ENCODE measurements around the gene PCNP.
"Not testable (repeated sequence)": the region's sequence is repeated elsewhere in the genome, so short reads cannot be mapped to it uniquely, and the experiment has no call there.

PCNP gene

GRCh38 chr3:101634591-101635196, 60.7 kb downstream of the PCNP start:
- DNase-seq = no peak

- DNase-seq = no peak
Observed at GRCh38 chr3:101635345-101635744, 61.4 kb downstream of the PCNP start.

- DNase-seq = peak; percentile 61
Observed at GRCh38 chr3:101635954-101636798, 62.2 kb downstream of the PCNP start.

- DNase-seq = no peak
Observed at GRCh38 chr3:101637451-101637850, 63.5 kb downstream of the PCNP start.

- DNase-seq = no peak
Observed at GRCh38 chr3:101638261-101638745, 64.3 kb downstream of the PCNP start.

- no peak for DNase-seq
Observed at GRCh38 chr3:101639280-101639963, 65.4 kb downstream of the PCNP start.

GRCh38 chr3:101640256-101640655, 66.3 kb downstream of the PCNP start:
- no peak for DNase-seq

- DNase-seq = not testable (repeated sequence)
Observed at GRCh38 chr3:101641397-101642115, 67.6 kb downstream of the PCNP start.

GRCh38 chr3:101642441-101642840, 68.5 kb downstream of the PCNP start:
- no peak for DNase-seq

- DNase-seq = no peak
Observed at GRCh38 chr3:101643009-101643844, 69.2 kb downstream of the PCNP start.
